Thyroid gland (tissue), 4 donors: ENCODE results near the gene CLIP3.

Experiments used
- CTCF ChIP-seq, 6 experiments: fragments of 200-600 bp in 3 of 6; fragments of 450-650 bp in 3 of 6; sonication (generic) in 3 of 6; IDR thresholded peaks; one replicate each; pipeline ENCODE4 v1.5.1; 2016 to 2019; ENCODE audit warnings: antibody characterized with exemption in 6 of 6, mild to moderate bottlenecking in 2 of 6, inconsistent platforms in 1 of 6, moderate library complexity in 1 of 6
- POLR2A ChIP-seq, 2 donors: fragments of 450-650 bp; IDR thresholded peaks; one replicate each; pipeline ENCODE4 v1.6.1; 2017; ENCODE audit warnings: antibody characterized with exemption in 2 of 2, mild to moderate bottlenecking in 2 of 2, moderate library complexity in 1 of 2

GRCh38 chr19:36079389-36079945 is 46.8 kb upstream of the CLIP3 start:
- TF ChIP-seq POLR2A (IDR thresholded peaks at IDR 0.05) = no peak
- TF ChIP-seq CTCF (IDR thresholded peaks at IDR 0.05) = no peak
